Heart left ventricle (tissue), 13 donors: ENCODE measurements around the gene MED25.

Experiments used
- POLR2A ChIP-seq, 2 donors: fragments of 450-650 bp; IDR thresholded peaks; one replicate each; pipeline ENCODE4 v1.6.1; 2017; ENCODE audit warnings: antibody characterized with exemption in 2 of 2, mild to moderate bottlenecking in 2 of 2, moderate library complexity in 2 of 2
- TF ChIP-seq, protein P1 (sequence below), 12 donors: fragments of 200-600 bp; sonication (generic) in 4 of 12; IDR thresholded peaks; one replicate each; pipeline versions ENCODE4 v1.5.0 to v1.8.0; 2018 to 2022; ENCODE audit warnings: antibody characterized with exemption in 12 of 12, mild to moderate bottlenecking in 5 of 12
- donor health status: ischemic (EF 13 %, LVEDD 7.1; RV severe dilation, severe dysfunction).
- donor health status: DM: no; HTN: yes; CAD: no.
- donor health status: DM: no; HTN: no; CAD: no.
- donor health status: ischemic (EF 25% LVEDD 6.9; RV normal size, moderate dysfunction).
- donor health status: ischemic (EF 25% LVEDD 5.7; RV mildly dilated, moderate dysfunction).
- donor health status: ischemic (EF 35%, LVEDD 5.7; RV mildly dilated, moderate dysfunction).
- donor health status: nonischemic (EF 11% LVEDD 7.7; RV severe dilation, severe dysfunction).
- donor health status: DM: yes; HTN: yes; CAD: no.
- donor health status: PGD.
- donor health status: ischemic (EF 29% LVEDD 5.4; RV normal size, mild dysfunction).
- donor health status: nonischemic (EF 23%, LVEDD 6.1; RV moderate dilation, normal function).

DNA sequence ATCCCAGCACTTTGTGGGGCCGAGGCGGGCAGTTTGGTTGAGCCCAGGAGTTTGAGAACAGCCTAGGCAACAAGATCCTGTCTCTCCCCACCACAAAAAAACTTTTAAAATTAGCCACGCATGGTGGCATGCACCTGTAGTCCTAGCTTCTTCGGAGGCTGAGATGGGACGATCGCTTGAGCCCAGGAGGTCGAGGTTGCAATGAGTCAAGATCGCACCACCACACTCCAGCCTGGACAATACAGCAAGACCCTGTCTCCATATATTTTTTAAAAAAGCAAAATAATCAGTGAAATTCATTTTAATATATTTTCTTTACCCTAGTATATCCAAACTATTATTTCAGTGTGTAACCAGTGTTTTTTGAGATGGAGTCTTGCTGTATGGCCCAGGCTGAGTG lies 43.1 kb upstream of the MED25 start:
- TF ChIP-seq, protein P1, sequence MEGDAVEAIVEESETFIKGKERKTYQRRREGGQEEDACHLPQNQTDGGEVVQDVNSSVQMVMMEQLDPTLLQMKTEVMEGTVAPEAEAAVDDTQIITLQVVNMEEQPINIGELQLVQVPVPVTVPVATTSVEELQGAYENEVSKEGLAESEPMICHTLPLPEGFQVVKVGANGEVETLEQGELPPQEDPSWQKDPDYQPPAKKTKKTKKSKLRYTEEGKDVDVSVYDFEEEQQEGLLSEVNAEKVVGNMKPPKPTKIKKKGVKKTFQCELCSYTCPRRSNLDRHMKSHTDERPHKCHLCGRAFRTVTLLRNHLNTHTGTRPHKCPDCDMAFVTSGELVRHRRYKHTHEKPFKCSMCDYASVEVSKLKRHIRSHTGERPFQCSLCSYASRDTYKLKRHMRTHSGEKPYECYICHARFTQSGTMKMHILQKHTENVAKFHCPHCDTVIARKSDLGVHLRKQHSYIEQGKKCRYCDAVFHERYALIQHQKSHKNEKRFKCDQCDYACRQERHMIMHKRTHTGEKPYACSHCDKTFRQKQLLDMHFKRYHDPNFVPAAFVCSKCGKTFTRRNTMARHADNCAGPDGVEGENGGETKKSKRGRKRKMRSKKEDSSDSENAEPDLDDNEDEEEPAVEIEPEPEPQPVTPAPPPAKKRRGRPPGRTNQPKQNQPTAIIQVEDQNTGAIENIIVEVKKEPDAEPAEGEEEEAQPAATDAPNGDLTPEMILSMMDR (IDR thresholded peaks at IDR 0.05), result no peak
- TF ChIP-seq POLR2A (IDR thresholded peaks at IDR 0.05), result no peak
